ENCODE data around the gene PCBP3. TPM values are rescaled to one million over a fixed set of nuclear protein-coding genes. Genes with fewer than 3 reads are reported as not detected.

Gene PCBP3
- total RNA-seq, 1 experiment from 2014 or later: not detected

DNA sequence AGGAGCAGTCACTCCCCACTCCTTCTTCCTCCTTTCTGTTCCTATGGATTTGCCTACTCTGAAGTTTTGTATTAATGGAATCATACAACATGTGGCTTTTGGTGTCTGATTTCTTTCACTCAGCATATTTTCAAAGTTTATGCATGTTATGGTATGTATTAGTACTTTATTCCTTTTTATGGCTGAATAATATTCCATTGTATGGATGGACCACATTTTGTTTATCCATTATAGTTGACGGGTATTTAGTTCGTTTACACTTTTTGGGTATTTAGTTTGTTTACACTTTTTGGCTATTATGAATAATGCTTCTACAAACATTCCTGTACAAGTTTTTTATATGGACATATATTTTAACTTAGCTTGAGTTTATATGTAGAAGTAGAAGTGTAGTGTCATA is 113.1 kb downstream of the PCBP3 start:
- ChIA-PET CTCF (no interaction called here), POLR2A (ENCODE audit: unreplicated experiment) (no interaction called here)
- H3K4me2 ChIP-seq: no peak overlapping the region
- H3K36me3 ChIP-seq (ENCODE audit: low read depth): no peaks in the 10 kb centered on the region
- no TSS peak for BruUV-seq (replicated peaks)
- intact Hi-C loops (cut with micrococcal nuclease; ENCODE audit: unreplicated experiment): no loop called here
- no peaks in the 10 kb centered on the region for H4K20me1 ChIP-seq (ENCODE audit: insufficient read depth)
- no peaks in the 10 kb centered on the region for H3K4me1 ChIP-seq (replicated peaks; ENCODE audit: insufficient read depth)
- no peak for TF ChIP-seq EZH2 (IDR thresholded peaks at IDR 0.05; ENCODE audit: low read depth)
- TF ChIP-seq, protein P1, sequence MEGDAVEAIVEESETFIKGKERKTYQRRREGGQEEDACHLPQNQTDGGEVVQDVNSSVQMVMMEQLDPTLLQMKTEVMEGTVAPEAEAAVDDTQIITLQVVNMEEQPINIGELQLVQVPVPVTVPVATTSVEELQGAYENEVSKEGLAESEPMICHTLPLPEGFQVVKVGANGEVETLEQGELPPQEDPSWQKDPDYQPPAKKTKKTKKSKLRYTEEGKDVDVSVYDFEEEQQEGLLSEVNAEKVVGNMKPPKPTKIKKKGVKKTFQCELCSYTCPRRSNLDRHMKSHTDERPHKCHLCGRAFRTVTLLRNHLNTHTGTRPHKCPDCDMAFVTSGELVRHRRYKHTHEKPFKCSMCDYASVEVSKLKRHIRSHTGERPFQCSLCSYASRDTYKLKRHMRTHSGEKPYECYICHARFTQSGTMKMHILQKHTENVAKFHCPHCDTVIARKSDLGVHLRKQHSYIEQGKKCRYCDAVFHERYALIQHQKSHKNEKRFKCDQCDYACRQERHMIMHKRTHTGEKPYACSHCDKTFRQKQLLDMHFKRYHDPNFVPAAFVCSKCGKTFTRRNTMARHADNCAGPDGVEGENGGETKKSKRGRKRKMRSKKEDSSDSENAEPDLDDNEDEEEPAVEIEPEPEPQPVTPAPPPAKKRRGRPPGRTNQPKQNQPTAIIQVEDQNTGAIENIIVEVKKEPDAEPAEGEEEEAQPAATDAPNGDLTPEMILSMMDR (conservative IDR thresholded peaks at IDR 0.05): no peak
- no peaks in the 10 kb centered on the region for H3F3A ChIP-seq (ENCODE audit: insufficient read depth, low read depth)
- no peaks in the 10 kb centered on the region for H3K9me2 ChIP-seq (ENCODE audit: insufficient read depth)
- H3K27me3 ChIP-seq (ENCODE audit: insufficient read depth, low read depth): peaks cover 66% of the 10 kb centered on the region
- DNase-seq: no peak
- no peak overlapping the region for H2AFZ ChIP-seq
- no peak overlapping the region for H3K27ac ChIP-seq
- no peaks in the 10 kb centered on the region for H3K9me3 ChIP-seq (ENCODE audit: insufficient read depth, low read depth)
- no peaks in the 10 kb centered on the region for H3K79me2 ChIP-seq (ENCODE audit: low read depth)
- no peak overlapping the region for H3K4me3 ChIP-seq

DNA sequence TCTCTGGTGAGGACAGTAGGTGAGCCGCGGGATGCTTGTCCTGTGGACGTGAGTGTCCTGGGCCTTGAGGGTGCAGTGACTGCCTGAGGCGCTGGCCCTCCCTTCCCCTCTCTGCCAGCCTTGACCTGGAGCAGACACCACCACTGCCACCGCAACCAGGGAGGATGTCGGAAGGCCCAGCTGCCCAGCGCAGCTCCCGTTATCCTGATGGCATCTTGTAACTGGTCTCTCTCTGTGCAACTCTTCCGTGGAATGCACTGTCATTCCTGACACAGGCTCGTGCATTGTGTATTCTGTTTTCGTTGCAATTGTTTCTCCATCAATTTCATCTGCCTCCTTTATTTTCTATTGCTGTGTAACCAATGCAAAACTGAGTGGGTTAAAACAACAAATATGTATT is 118.2 kb downstream of the PCBP3 start:
- Histone ChIP-seq H3K27ac (no peak overlapping the region), H3K36me3 (ENCODE audit: low read depth) (no peaks in the 10 kb centered on the region), H3K9me2 (ENCODE audit: insufficient read depth) (no peaks in the 10 kb centered on the region), H3K9me3 (ENCODE audit: insufficient read depth, low read depth) (no peaks in the 10 kb centered on the region), H3K79me2 (ENCODE audit: low read depth) (no peaks in the 10 kb centered on the region), H2AFZ (no peak overlapping the region), H3K4me2 (no peak overlapping the region), H3K4me1 (replicated peaks; ENCODE audit: insufficient read depth) (no peaks in the 10 kb centered on the region), H3K4me3 (no peak overlapping the region), H4K20me1 (ENCODE audit: insufficient read depth) (no peaks in the 10 kb centered on the region), H3F3A (ENCODE audit: insufficient read depth, low read depth) (no peaks in the 10 kb centered on the region), H3K27me3 (ENCODE audit: insufficient read depth, low read depth) (peaks cover 91% of the 10 kb centered on the region)
- POLR2A ChIA-PET (ENCODE audit: unreplicated experiment): no interaction called here
- CTCF ChIA-PET: no interaction called here
- intact Hi-C loops (cut with micrococcal nuclease; ENCODE audit: unreplicated experiment): no loop called here
- TF ChIP-seq, protein P1 (conservative IDR thresholded peaks at IDR 0.05): no peak
- TF ChIP-seq EZH2 (IDR thresholded peaks at IDR 0.05; ENCODE audit: low read depth): no peak
- BruUV-seq (replicated peaks): no TSS peak
- no peak for DNase-seq

DNA sequence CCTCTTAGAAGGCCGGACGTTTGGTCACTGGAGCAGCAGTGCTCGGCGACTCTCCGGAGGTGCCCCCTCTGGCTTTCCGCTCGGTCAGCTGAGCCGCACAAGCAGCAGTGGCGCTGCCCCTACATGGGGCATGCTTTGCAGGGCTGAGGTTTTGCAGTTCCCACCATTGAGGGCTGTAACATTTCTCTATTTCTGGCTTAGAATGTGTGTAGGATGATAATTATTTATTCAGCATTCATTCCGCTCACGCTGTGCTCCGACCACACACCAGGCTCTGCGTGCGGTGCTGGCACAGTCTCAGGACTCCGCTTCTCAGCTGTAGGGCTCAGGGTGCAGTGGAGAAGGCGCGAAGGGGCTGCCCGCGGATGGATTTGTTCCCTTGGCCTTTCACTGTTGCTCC is 119.5 kb downstream of the PCBP3 start:
- TF ChIP-seq EZH2 (IDR thresholded peaks at IDR 0.05; ENCODE audit: low read depth): no peak
- TF ChIP-seq, protein P1 (conservative IDR thresholded peaks at IDR 0.05): no peak
- Histone ChIP-seq H3K27me3 (ENCODE audit: insufficient read depth, low read depth) (peaks cover 94% of the 10 kb centered on the region), H3K9me3 (ENCODE audit: insufficient read depth, low read depth) (no peaks in the 10 kb centered on the region), H3K79me2 (ENCODE audit: low read depth) (no peaks in the 10 kb centered on the region), H2AFZ (no peak overlapping the region), H3K36me3 (ENCODE audit: low read depth) (no peaks in the 10 kb centered on the region), H3K27ac (no peak overlapping the region), H4K20me1 (ENCODE audit: insufficient read depth) (no peaks in the 10 kb centered on the region), H3K4me3 (no peak overlapping the region), H3K9me2 (ENCODE audit: insufficient read depth) (no peaks in the 10 kb centered on the region), H3K4me1 (replicated peaks; ENCODE audit: insufficient read depth) (no peaks in the 10 kb centered on the region), H3F3A (ENCODE audit: insufficient read depth, low read depth) (no peaks in the 10 kb centered on the region), H3K4me2 (no peak overlapping the region)
- intact Hi-C loops (cut with micrococcal nuclease; ENCODE audit: unreplicated experiment): no loop called here
- no peak for DNase-seq
- POLR2A ChIA-PET (ENCODE audit: unreplicated experiment): no interaction called here
- no TSS peak for BruUV-seq (replicated peaks)
- CTCF ChIA-PET: no interaction called here
